Measurements from ENCODE around the gene ZNF324. TPM values are rescaled to one million over a fixed set of nuclear protein-coding genes. Genes with fewer than 3 reads are reported as not detected.

The ZNF324 gene
- total and polyA plus RNA-seq, 9 of the 15 experiments (the other 6 are each of a cell fraction or from before 2014, with no cell fraction given) = 0.92 to 16.4 (median 5.3) TPM

GRCh38 chr19:58466760-58467589 lies at the start of gene ZNF324 (continued):
- TF ChIP-seq, protein P1, sequence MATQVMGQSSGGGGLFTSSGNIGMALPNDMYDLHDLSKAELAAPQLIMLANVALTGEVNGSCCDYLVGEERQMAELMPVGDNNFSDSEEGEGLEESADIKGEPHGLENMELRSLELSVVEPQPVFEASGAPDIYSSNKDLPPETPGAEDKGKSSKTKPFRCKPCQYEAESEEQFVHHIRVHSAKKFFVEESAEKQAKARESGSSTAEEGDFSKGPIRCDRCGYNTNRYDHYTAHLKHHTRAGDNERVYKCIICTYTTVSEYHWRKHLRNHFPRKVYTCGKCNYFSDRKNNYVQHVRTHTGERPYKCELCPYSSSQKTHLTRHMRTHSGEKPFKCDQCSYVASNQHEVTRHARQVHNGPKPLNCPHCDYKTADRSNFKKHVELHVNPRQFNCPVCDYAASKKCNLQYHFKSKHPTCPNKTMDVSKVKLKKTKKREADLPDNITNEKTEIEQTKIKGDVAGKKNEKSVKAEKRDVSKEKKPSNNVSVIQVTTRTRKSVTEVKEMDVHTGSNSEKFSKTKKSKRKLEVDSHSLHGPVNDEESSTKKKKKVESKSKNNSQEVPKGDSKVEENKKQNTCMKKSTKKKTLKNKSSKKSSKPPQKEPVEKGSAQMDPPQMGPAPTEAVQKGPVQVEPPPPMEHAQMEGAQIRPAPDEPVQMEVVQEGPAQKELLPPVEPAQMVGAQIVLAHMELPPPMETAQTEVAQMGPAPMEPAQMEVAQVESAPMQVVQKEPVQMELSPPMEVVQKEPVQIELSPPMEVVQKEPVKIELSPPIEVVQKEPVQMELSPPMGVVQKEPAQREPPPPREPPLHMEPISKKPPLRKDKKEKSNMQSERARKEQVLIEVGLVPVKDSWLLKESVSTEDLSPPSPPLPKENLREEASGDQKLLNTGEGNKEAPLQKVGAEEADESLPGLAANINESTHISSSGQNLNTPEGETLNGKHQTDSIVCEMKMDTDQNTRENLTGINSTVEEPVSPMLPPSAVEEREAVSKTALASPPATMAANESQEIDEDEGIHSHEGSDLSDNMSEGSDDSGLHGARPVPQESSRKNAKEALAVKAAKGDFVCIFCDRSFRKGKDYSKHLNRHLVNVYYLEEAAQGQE (IDR thresholded peaks at IDR 0.05; ENCODE audit: borderline replicate concordance) = peak; percentile 92
- TF ChIP-seq, protein P1 (CRISPR knock-in tag; IDR thresholded peaks at IDR 0.05; ENCODE audit: low read depth) = no peak
- TF ChIP-seq DMBX1 (CRISPR knock-in tag; IDR thresholded peaks at IDR 0.05; ENCODE audit: borderline replicate concordance) = no peak
- TF ChIP-seq HNRNPLL (IDR thresholded peaks at IDR 0.05; ENCODE audit: low read depth, low read length, poor library complexity, severe bottlenecking) = no peak
- TF ChIP-seq NFATC3 (IDR thresholded peaks at IDR 0.05) = no peak
- TF ChIP-seq MYBL2 (IDR thresholded peaks at IDR 0.05; ENCODE audit: low read depth) = no peak
- TF ChIP-seq MYBL2 (CRISPR knock-in tag; IDR thresholded peaks at IDR 0.05; ENCODE audit: borderline replicate concordance) = no peak
- no peak for TF ChIP-seq HLTF (IDR thresholded peaks at IDR 0.05)
- TF ChIP-seq CBFB (CRISPR knock-in tag; IDR thresholded peaks at IDR 0.05) = no peak
- no peak for TF ChIP-seq ZNF274 (IDR thresholded peaks at IDR 0.05; ENCODE audit: borderline replicate concordance, low read depth, low read length)
- no peak for TF ChIP-seq ZNF589 (CRISPR knock-in tag; IDR thresholded peaks at IDR 0.05; ENCODE audit: low read depth)
- peak; percentile 85 for TF ChIP-seq MAX (CRISPR knock-in tag; IDR thresholded peaks at IDR 0.05)
- TF ChIP-seq SREBF2 (CRISPR knock-in tag; IDR thresholded peaks at IDR 0.05) = no peak
- no peak for TF ChIP-seq HNRNPUL1 (IDR thresholded peaks at IDR 0.05; ENCODE audit: low read length)
- TF ChIP-seq CBX2 (IDR thresholded peaks at IDR 0.05; ENCODE audit: insufficient read depth, low read length, poor library complexity, severe bottlenecking) = no peak
- TF ChIP-seq TAF1 (IDR thresholded peaks at IDR 0.05; ENCODE audit: control insufficient read depth, extremely low read depth, insufficient read depth, low read length, severe bottlenecking) = peak; percentile 62
- TF ChIP-seq CREB1 (IDR thresholded peaks at IDR 0.05) = peak; percentile 77
- TF ChIP-seq CREB1 (CRISPR knock-in tag; IDR thresholded peaks at IDR 0.05) = peak; percentile 85
- TF ChIP-seq CHD1 (IDR thresholded peaks at IDR 0.05; ENCODE audit: low read length) = no peak
- TF ChIP-seq ETS2 (tag; IDR thresholded peaks at IDR 0.05; ENCODE audit: borderline replicate concordance, poor library complexity, severe bottlenecking) = no peak
- peak in 1 of 2 experiments; percentile 75; a peak in 2 of 4 replicates for TF ChIP-seq MAZ (CRISPR knock-in tag; conservative IDR thresholded peaks at IDR 0.05 in 1 of 2, IDR thresholded peaks at IDR 0.05 in 1 of 2)

Data from K562 (cell line).